Activated CD4-positive, alpha-beta T cell treated with anti-CD3 and anti-CD28 coated beads for 24 hours (primary cell): Measurements from ENCODE around the gene HIKESHI.
"Not testable (repeated sequence)": the region's sequence is repeated elsewhere in the genome, so short reads cannot be mapped to it uniquely, and the experiment has no call there.

ENCODE experiments used
- DNase-seq, 2 donors: peaks; one replicate each; pipeline ENCODE4 v3.0.0-alpha.2; 2020; ENCODE audit warnings: low read depth in 2 of 2

The HIKESHI gene, protein sequence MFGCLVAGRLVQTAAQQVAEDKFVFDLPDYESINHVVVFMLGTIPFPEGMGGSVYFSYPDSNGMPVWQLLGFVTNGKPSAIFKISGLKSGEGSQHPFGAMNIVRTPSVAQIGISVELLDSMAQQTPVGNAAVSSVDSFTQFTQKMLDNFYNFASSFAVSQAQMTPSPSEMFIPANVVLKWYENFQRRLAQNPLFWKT

DNA sequence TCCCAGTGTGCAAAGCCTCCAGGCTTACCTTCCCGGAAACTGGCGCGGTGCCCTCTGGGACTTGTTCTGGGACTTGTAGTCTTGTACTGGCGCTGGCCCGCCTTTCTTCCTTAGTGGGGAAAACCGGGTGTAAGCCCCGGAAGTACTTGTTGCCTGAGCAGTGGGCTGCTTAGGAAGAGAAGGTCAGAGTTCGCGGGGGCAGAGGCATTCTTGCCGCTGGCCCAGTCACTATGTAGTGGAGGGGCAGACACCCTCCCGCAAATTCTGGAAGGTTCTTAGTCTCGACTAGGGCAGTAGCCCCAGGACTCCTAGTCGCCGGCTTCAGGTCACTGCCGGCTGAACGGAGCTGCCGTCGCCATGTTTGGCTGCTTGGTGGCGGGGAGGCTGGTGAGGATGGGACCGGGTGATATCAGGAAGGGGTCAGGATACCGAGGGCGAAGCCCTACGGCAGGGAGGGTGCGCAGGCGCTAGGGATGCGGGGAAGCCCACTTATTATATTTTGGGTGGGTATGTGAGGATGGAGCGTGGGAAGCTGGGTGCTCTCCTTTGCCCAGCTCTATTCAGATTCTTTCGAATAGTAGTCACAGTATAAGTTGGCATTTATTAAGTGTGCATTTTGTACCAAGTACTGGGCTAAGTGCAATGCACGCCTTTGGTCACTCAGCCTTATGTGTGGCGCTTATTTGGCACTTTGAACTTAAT lies at the start of gene HIKESHI:
Gene HIKESHI (plus strand): TSS at position 149 of the 702 bp plus-strand sequence. CDS start 209 bp downstream, at position 358.
- DNase-seq: peak; percentile 90 to 93

DNA sequence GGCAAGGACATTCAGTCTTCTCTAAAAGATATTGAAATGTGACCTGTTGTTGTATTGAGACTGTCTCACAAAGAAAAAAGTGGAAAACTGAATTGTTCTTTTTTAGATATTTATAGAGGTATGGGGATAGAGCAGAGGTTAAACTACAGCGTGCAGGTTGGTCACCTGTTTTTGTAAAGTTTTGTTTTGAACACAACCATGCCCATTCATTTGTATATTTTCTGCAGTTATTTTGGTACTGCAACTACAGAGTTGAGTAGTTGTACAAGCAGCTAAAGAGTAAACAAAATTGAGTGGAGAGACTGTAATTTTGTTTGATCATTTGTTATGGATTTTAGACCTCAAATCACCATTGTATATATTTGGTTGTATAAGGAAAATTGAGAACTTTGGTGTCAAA lies 46.1 kb upstream of the HIKESHI start:
- no peak for DNase-seq

DNA sequence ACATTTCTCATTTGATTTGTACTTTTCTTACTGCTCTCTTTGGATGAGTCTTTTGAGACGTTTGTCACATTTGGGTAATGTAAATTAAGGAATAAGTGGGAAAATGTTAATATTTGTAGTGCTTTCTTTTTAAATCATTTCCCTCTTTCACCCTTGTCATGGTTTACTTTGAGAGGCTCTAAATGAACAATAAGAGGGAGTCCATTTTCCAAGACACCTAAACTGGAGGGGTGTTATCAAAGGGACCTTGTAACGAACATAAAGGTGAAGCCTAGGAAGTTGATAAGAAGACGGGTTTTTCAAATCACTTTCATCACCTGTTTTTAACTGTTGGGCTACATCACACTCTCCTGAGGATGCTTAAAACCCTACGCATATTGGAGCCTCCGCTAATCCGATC lies 45.4 kb upstream of the HIKESHI start:
- DNase-seq: no peak

DNA sequence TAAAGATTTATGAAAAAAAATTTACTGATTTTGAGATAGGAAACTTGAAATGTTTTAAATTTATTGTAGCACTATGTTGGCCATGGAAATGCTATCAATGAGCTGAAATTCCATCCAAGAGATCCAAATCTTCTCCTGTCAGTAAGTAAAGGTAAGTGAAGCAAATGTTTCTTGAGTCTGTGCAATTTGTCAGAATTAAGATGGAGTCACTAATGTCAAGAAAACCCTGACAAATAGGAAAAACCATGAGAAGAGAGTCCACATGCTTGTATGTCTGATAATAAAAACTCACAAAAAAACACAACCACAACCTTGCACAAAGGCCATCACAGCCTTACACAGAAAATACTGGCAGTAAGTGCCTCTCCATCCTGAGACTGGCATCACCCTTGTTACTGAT lies 44.6 kb upstream of the HIKESHI start:
- DNase-seq: no peak

DNA sequence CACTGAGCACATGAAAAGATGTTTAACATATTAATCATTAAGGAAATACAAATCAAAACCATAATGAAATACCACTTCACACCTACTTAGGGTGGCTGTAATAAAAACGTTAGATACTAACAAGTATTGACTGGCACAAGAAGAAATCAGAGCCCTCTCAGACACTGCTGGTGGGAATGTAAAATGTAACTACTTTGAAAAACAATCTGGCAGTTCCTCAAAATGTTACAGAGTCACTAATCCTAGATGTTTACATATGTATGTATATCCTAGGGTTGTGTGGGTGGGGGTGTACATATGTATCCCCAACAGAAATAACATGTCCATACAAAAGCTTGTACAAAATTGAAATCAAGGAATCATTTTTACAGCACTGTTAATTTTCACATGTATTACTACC lies 42.3 kb upstream of the HIKESHI start:
- DNase-seq: no peak

DNA sequence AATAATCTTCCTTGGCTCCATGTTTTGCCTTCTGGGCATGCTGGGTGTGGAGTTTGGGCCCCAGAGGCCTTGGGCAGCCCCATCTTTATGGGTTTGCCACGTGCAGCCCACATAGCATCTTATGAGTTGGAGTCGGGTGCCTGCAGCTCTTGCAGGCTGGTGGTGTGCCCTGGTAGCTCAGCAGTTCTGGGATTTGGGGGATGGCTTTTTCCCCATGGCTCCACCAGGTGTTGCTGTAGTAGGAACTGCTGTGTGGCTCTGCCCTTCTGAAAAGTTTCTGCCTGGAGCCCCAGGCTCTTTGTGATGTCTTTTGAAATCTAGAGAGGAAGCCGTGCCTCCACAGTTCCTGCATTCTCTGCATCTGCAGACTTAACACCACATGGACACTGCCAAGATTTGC lies 40.7 kb upstream of the HIKESHI start:
- no peak for DNase-seq

DNA sequence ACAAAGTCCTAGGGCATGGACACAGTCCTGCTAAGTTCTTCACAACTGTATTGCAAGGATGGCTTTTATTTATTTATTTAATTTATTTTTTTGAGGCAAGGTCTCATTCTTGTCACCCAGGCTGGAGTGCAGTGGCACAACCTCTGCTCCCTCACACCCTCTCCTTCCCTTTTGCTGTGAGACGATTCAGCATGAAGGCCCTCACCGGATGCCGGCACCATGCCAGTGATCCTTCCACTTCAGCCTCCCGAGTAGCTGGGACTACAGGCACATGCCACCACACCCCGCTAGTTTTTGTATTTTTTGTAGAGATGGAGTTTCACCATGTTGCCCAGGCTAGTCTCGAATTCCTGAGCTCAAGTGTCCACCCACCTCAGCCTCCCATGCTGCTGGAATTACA lies 39.7 kb upstream of the HIKESHI start:
- no peak for DNase-seq

DNA sequence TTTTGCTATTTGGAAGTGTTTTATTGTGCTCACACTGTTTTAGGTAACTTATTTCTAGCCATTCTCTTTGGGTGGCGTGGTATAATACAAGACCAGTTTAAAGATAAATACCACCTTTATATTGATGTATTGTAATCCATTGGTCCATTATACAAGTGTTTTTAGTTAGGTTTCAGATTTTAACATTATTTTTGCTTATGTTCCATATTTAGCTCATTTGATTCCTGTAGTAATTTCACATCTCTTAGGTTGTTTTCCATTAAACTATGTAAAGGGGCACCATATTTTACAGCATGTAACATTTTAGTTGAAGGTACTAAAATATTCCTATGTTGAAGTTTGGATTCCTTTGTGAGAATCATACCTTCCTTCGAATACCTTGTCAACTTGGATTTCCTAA lies 37.4 kb upstream of the HIKESHI start:
- DNase-seq: no peak

DNA sequence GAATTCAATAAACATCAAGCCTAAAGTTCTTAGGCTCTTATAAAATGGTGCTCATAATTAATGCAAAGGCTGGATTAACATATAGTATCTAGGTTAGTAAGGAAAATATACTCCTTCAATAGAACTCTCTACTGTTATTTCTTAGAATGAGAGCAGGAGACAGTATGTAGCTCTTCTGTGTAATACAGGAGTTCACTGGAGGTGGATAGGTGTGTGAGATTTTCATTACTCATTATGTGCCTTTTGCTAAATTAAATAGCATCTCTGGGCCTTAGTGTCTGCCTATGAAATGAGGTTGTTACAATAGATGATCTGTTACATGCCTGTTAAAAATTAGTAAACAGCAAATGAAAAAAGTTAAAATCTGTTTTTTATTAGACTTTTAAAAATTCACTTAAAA lies 36.8 kb upstream of the HIKESHI start:
- no peak for DNase-seq

DNA sequence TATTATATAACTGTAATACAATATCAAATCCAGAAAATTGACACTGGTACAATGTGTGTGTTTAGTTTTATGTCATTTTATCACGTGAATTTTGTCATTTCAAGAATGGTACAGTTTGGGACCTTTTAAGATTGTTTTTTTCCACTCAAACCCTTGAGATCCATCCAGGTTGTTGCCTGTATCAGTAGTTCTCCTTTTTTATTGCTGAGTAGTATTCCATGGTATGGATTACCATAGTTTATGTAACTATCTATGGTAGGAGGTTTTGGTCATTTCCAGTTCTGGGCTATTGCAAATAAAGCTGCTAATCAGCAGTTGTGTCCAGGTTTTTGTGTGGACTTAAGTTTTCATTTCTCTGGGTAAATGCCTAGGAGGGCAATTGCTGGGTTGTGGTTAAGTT lies 32.4 kb upstream of the HIKESHI start:
- DNase-seq: no peak

DNA sequence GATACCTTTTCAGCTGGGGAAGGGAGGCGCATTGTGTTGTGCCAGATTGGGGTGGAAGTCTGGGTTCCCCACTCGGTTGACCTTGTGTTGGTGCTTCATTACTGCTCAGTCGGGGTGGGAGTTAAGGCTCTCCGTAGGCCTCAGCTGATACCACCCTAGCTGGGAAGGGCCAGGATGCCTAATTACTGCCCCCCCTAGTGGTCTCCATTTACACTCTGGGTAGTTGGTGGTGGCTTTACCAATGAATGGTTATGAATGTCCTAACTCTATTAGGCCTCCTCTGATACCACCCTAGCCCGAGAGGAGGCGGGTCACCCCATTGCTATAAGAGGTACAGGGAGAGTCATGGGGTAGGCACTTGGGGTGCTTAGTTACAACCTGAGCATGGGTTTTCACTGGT lies 27.5 kb upstream of the HIKESHI start:
- DNase-seq: no peak

DNA sequence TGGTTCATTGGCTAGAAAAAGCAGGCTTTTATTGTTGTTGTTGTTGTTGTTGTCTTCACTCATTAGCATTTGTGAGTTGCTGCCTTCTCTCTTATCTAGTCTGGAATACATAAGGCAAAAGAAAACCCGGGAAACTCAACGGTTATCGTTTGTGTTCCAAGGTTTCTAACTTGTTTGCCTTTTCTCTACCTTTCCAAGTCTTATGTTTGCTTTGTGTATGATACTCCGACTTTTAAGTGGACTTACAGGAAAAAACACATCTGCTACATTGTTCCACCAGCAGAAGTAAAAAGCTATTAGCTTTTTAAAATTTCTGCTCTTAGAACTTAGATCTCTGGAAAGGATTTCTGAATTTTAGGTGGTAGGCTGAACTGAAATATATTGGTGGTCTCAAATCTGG lies 27.0 kb upstream of the HIKESHI start:
- DNase-seq: no peak

DNA sequence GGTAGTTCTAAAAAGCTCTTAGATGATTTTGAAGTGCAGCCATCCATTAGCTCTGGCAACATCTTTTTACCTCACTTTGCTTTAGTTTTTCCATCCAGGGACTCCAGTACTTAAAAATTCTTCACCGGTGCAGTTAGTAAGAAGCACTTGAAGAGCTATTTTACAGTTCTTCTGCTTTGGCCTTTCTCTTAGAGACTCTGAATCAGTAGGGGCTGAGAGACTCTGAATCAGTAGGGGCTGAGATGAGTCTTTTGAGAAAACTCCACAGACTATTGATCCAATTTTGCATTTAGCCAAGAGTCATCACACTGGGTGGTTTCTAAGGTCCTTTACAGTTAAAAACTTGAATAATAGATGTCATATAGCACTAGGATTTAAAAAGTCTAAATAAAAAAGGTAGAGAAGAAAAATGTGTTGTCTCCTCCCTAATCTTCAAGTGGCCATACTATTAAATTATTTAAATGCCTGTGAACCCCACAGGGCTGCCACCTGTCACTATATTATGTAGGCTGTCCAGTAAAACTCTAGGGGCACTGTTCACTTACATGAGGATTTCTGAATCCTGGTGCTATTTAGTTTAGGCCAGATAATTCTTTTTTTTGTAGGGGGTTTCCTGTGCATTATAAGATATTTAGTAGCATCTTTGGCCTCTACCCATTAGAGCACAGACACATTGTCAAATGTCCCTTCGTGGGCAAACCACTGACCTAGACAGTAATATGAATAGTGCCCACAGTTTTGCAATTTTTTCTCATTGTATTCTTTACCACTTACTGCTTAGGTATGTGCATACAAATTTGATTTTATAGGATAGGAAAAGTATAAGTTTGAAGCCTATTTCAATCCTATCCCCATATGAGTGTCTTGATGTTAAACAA lies 26.3 kb upstream of the HIKESHI start:
- DNase-seq: no peak

DNA sequence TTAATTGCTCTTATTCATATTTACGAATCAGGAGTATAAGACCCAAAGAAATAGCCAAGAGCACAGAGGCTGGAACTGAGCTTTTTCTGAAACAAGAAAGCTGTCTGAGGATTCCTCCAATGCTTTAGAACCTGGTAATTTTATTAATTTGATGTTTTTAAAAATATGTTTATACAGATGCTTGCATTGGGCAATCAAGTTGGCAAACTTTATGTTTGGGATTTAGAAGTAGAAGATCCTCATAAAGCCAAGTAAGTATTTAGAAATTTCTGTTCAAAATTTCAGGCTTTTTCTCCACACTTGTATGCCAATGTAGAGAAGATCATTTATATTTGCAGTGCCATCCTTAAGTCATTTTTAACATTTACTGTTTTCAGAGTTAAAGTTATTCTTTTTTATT lies 24.3 kb upstream of the HIKESHI start:
- no peak for DNase-seq

DNA sequence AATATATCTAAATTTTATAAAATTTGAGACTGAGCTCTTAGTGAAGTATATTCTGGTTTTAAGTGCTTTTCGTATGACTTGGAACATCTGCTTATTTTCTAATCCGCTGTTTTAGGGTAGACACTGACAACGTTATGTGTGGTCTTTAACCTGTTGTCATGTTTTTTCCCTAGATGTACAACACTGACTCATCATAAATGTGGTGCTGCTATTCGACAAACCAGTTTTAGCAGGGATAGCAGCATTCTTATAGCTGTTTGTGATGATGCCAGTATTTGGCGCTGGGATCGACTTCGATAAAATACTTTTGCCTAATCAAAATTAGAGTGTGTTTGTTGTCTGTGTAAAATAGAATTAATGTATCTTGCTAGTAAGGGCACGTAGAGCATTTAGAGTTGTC lies 23.8 kb upstream of the HIKESHI start:
- DNase-seq: no peak

DNA sequence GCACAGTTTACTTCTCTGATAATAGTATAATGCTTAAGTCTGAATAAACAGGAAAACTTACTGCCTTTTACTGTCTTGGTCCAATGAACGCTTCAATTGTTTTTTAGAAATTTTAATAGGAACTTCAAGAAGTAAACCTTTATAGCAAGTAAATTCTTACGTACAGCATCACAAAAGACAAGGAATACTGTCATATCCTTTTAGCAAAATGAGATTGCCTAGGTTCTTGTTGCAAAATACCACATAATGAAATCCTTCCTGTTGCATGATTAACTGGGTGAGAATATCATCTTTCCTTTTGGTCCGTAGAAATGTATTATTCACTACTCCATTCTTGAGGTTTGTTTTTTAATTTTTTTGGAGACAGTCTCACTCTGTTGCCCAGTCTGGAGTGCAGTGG lies 22.3 kb upstream of the HIKESHI start:
- DNase-seq: no peak

DNA sequence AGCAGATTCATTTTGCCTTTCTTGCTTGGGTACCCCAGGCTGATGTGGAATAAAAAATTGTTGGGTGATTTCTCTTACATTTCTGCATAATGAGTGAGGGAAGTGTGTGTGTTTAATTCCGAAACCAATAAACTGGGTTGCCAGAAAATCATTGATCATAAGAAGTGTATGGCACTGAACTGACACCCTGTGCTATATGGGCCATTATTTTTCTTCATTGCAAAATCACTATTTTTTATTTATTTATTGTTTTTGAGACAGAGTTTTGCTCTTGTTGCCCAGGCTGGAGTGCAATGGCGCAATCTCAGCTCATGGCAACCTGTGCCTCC lies 14.6 kb upstream of the HIKESHI start:
- DNase-seq: no peak

DNA sequence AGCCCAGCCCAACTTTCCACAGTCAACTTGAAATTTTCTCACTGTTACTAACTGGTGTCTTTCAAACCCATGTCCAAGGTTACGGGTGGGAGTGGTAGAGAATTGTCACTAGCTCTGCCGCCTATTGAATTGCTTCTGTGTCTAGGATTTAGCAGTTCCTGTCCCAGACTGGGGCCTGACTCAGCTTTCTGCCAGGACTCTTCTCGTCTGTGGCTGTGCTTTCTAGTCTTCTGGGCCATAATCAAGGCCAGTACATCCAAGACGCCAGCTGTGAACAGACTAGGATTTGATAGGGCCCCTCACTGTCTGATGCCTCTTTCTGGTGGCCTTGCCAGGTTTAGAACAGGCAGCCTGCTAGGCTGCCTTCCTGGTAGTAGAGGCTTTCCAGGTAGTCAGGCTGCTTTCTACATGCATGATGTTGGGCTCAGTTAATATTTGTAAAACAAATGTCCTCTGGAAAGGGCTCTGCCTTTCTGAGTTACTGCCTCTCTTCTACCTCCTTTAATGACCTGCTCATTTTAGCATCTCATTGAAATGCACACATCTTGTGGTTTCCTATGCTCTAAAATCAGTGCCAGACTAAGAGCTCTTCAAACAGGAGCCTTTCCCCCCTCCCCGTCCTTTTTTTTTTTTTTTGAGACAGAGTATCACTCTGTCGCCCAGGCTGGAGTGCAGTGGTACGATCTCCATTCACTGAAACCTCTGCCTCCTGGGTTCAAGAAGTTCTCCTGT lies 13.1 kb upstream of the HIKESHI start:
- DNase-seq: no peak

DNA sequence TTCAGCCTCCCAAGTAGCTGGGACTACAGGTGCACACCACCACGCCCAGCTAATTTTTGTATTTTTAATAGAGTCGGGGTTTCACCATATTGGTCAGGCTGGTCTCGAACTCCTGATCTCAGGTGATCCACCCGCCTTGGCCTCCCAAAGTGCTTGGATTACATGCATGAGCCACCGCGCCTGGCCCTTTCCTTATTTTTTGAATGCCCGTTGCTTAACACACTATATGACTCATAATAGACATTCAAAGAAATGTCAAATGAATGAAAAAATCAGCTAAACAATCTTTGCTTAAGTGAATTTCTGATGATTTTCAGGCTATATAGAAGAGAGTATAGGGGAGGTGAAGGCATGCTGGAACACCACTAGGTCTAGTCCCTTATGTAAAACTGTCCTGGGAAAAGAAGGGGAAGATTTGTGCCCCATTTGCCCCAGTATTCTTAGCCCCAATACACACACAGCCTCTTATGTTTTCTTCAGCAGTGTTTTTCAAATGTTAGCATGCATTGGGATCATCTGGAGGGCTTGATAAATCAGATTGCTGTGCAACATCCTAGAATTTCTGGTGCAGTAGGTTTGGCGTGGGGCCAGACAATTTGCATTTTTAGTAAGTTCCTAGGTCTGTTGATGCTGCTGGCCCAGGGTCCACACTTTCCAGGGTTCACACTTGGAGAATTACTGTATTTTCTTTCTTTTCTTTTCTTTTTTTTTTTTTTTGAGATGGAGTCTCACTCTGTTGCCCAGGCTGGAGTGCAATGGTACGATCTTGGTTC lies 12.3 kb upstream of the HIKESHI start:
- DNase-seq: not testable (repeated sequence)

DNA sequence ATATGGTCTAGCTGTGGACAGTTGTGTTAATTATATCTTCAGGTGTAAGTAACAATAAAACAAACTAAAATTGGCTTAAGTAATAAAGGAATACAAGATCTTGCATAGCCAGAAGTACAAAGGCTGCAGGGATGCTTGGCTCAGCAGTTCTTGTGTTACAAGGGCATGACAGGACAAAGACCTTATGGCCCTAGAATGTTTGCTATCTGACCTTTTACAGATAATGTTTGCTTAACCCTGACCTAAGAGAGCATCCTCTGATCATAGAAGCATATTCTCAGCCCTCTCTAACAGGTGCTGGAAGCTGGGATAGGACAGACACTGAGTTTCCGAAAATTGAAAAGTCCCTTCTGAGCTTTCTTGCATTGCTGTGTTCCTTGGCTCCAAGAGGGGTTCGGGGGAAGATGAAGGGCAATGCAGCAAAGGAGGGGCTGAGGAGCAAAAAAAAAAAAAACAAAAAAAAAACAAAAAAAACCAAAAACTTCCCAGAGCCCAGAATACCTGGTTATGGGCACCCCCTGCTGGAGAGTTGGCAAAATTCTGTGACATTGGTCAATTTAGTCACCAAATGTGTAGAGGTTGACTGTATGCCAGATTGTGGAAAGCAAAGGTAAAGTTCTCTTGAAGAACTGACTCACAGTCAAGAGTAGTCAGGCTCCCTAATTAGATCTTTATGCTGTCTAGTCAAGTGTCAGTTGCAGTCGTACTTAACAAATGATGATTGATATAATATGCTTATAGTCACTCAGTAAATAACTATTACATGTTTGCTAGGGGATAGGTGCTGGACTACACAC lies 10.4 kb upstream of the HIKESHI start:
- peak; percentile 67 to 76 for DNase-seq
